ENCODE data around the gene EXT2.

The EXT2 gene

GRCh38 chr11:44179173-44179572 is 83.7 kb downstream of the EXT2 start:
- H3K27me3 ChIP-seq (ENCODE audit: insufficient read depth, low read depth): no peaks in the 10 kb centered on the region
- H3K36me3 ChIP-seq (ENCODE audit: insufficient read depth): no peaks in the 10 kb centered on the region; the same call in 1 of the 2 replicates
- no peak overlapping the region for H2AFZ ChIP-seq (ENCODE audit: low read depth)
- TF ChIP-seq CTCF (conservative IDR thresholded peaks at IDR 0.05; ENCODE audit: low read depth, low read length): no peak
- H3K79me2 ChIP-seq (ENCODE audit: insufficient read depth, low read depth): no peaks in the 10 kb centered on the region
- H3K4me2 ChIP-seq: no peak overlapping the region
- H3K4me3 ChIP-seq (IDR thresholded peaks at IDR 0.05; ENCODE audit: insufficient read depth, low read depth, low read length): no peak overlapping the region
- H4K20me1 ChIP-seq (ENCODE audit: insufficient read depth): no peaks in the 10 kb centered on the region
- no peak overlapping the region for H3K27ac ChIP-seq
- no peaks in the 10 kb centered on the region for H3K4me1 ChIP-seq (ENCODE audit: low read depth, poor library complexity, severe bottlenecking)
- H3K9ac ChIP-seq: no peak overlapping the region

- Histone ChIP-seq H3K27ac (no peak overlapping the region), H3K27me3 (ENCODE audit: insufficient read depth, low read depth) (no peaks in the 10 kb centered on the region), H3K4me3 (IDR thresholded peaks at IDR 0.05; ENCODE audit: insufficient read depth, low read depth, low read length) (no peak overlapping the region), H3K79me2 (ENCODE audit: insufficient read depth, low read depth) (no peaks in the 10 kb centered on the region), H3K36me3 (ENCODE audit: insufficient read depth) (no peaks in the 10 kb centered on the region; the same call in 1 of the 2 replicates), H2AFZ (ENCODE audit: low read depth) (no peak overlapping the region), H3K4me2 (no peak overlapping the region), H4K20me1 (ENCODE audit: insufficient read depth) (no peaks in the 10 kb centered on the region), H3K9ac (no peak overlapping the region), H3K4me1 (ENCODE audit: low read depth, poor library complexity, severe bottlenecking) (no peaks in the 10 kb centered on the region)
- TF ChIP-seq CTCF (conservative IDR thresholded peaks at IDR 0.05; ENCODE audit: low read depth, low read length): no peak
Measured at GRCh38 chr11:44180107-44180506, 84.6 kb downstream of the EXT2 start.

- Histone ChIP-seq H3K9ac (no peak overlapping the region), H2AFZ (ENCODE audit: low read depth) (no peak overlapping the region), H3K27ac (no peak overlapping the region), H3K36me3 (ENCODE audit: insufficient read depth) (no peaks in the 10 kb centered on the region), H3K27me3 (ENCODE audit: insufficient read depth, low read depth) (no peaks in the 10 kb centered on the region), H3K79me2 (ENCODE audit: insufficient read depth, low read depth) (no peaks in the 10 kb centered on the region), H3K4me3 (IDR thresholded peaks at IDR 0.05; ENCODE audit: insufficient read depth, low read depth, low read length) (no peak overlapping the region), H4K20me1 (ENCODE audit: insufficient read depth) (no peaks in the 10 kb centered on the region), H3K4me1 (ENCODE audit: low read depth, poor library complexity, severe bottlenecking) (peaks cover 6% of the 10 kb centered on the region), H3K4me2 (no peak overlapping the region)
- no peak for TF ChIP-seq CTCF (conservative IDR thresholded peaks at IDR 0.05; ENCODE audit: low read depth, low read length)
Measured at GRCh38 chr11:44185522-44185921, 90.0 kb downstream of the EXT2 start.

GRCh38 chr11:44186321-44186930 is 90.9 kb downstream of the EXT2 start:
- Histone ChIP-seq H3K9ac (no peak overlapping the region), H3K27me3 (ENCODE audit: insufficient read depth, low read depth) (no peaks in the 10 kb centered on the region), H3K36me3 (ENCODE audit: insufficient read depth) (no peaks in the 10 kb centered on the region)

More at GRCh38 chr11:44186321-44186930, 90.9 kb downstream of the EXT2 start:
- Histone ChIP-seq H3K4me3 (IDR thresholded peaks at IDR 0.05; ENCODE audit: insufficient read depth, low read depth, low read length) (no peak overlapping the region), H3K4me2 (no peak overlapping the region), H3K79me2 (ENCODE audit: insufficient read depth, low read depth) (no peaks in the 10 kb centered on the region), H2AFZ (ENCODE audit: low read depth) (no peak overlapping the region), H3K27ac (no peak overlapping the region), H4K20me1 (ENCODE audit: insufficient read depth) (no peaks in the 10 kb centered on the region), H3K4me1 (ENCODE audit: low read depth, poor library complexity, severe bottlenecking) (peaks cover 6% of the 10 kb centered on the region)
- TF ChIP-seq CTCF (conservative IDR thresholded peaks at IDR 0.05; ENCODE audit: low read depth, low read length): no peak

Measured in KMS-11 (cell line).